GM20000 (cell line): ENCODE measurements around the gene C4orf36.

Experiments
- DNase-seq: peaks from one replicate; pipeline ENCODE4 v3.0.0; 2012; ENCODE audit warnings: low spot score
- CTCF ChIP-seq: IDR thresholded peaks from 2 replicates; pipeline ENCODE4 v1.5.1; 2012; ENCODE audit warnings: mild to moderate bottlenecking, control low read depth; ENCODE audit errors: extremely low read depth, missing control alignments

Gene C4orf36

GRCh38 chr4:86837691-86838503, 54.3 kb downstream of the C4orf36 start:
- DNase-seq = no peak
- no peak for TF ChIP-seq CTCF

DNA sequence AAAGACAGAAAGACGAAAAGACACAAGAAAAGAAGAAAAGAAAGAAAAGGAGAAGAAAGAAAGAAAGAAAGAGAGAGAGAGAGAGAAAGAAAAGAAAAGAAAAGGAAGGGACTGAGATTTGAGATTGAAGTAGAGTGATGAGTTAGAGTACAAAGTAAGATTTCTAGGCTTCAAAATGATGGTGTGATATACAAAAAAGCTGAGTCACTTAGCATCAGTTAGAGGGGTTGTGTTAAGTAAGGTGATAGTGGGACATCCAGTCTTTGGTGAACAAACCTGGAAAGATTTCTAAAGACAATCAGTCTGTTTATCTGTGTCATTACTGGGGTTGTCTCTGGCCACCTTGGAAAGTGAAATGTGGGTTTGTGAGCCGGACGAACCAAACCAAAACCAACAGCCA, 56.5 kb downstream of the C4orf36 start:
- TF ChIP-seq CTCF = no peak
- no peak for DNase-seq

DNA sequence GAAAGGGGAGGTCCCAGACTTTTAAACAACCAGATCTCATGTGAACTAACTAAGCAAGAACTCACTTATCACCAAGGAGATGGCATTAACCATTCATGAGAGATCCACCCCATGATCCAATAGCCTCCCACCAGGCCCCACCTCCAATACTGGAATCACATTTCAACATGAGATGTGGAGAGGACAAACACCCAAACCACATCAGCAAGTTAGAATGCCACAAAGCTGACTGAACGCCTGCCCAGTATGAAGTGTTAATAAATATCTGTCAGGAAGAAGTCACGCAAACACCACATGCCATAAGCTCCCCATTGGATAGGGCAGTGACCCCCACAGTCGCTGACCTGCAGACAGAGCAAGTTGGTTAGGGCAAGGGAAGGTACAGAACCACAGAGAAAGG, 57.3 kb downstream of the C4orf36 start:
- DNase-seq = no peak
- TF ChIP-seq CTCF = no peak

GRCh38 chr4:86833615-86834014, 58.6 kb downstream of the C4orf36 start:
- TF ChIP-seq CTCF = no peak

GRCh38 chr4:86831262-86832130, 60.7 kb downstream of the C4orf36 start:
- no peak for DNase-seq
- no peak for TF ChIP-seq CTCF

More at GRCh38 chr4:86833615-86834014, 58.6 kb downstream of the C4orf36 start:
- DNase-seq = no peak
